A549 (cell line): ENCODE data around the gene AFG1L.

Experiments
- CHD4 ChIP-seq: fragments of 200-600 bp; sonication (generic); IDR thresholded peaks from 2 replicates; pipeline ENCODE4 v1.6.1; 2016; ENCODE audit warnings: antibody characterized with exemption, mild to moderate bottlenecking, borderline replicate concordance
- ESRRA ChIP-seq: fragments of 150-350 bp; IDR thresholded peaks from 2 replicates; pipeline ENCODE4 v1.6.1; 2014; ENCODE audit warnings: mild to moderate bottlenecking, low read length, borderline replicate concordance
- MYC ChIP-seq: IDR thresholded peaks from 2 replicates; pipeline ENCODE4 v1.6.1; 2012; ENCODE audit warnings: mild to moderate bottlenecking, inconsistent platforms, low read length, improper control_type of control experiment, borderline replicate concordance
- NPAS2 ChIP-seq: fragments of 250-450 bp; sonication (Bioruptor Pico); IDR thresholded peaks from 2 replicates; pipeline ENCODE4 v1.8.0; 2022; ENCODE audit warnings: mild to moderate bottlenecking, moderate library complexity, borderline replicate concordance
- POLR2A ChIP-seq: IDR thresholded peaks from 2 replicates; pipeline ENCODE4 v1.6.1; 2012; ENCODE audit warnings: mild to moderate bottlenecking, low read length
- RAD21 ChIP-seq, 2 experiments: fragments of >200 bp in 1 of 2; sonication (Bioruptor Twin) in 1 of 2; formaldehyde crosslinking in 1 of 2; IDR thresholded peaks in 1 of 2; conservative IDR thresholded peaks in 1 of 2; 2 replicates in 1 of 2; 3 replicates in 1 of 2; pipeline ENCODE4 v1.6.1; 2012 to 2018; ENCODE audit warnings: inconsistent platforms in 1 of 2
- TF ChIP-seq, protein P1 (sequence below): fragments of >200 bp; sonication (Bioruptor Twin); formaldehyde crosslinking; IDR thresholded peaks from 3 replicates; pipeline ENCODE4 v1.5.1; 2016
- TF ChIP-seq, protein P2 (sequence below): fragments of 250-450 bp; sonication (Bioruptor Pico); IDR thresholded peaks from 2 replicates; pipeline ENCODE4 v1.5.0; 2021; ENCODE audit warnings: mild to moderate bottlenecking, moderate library complexity, borderline replicate concordance

- TF ChIP-seq, protein P1, sequence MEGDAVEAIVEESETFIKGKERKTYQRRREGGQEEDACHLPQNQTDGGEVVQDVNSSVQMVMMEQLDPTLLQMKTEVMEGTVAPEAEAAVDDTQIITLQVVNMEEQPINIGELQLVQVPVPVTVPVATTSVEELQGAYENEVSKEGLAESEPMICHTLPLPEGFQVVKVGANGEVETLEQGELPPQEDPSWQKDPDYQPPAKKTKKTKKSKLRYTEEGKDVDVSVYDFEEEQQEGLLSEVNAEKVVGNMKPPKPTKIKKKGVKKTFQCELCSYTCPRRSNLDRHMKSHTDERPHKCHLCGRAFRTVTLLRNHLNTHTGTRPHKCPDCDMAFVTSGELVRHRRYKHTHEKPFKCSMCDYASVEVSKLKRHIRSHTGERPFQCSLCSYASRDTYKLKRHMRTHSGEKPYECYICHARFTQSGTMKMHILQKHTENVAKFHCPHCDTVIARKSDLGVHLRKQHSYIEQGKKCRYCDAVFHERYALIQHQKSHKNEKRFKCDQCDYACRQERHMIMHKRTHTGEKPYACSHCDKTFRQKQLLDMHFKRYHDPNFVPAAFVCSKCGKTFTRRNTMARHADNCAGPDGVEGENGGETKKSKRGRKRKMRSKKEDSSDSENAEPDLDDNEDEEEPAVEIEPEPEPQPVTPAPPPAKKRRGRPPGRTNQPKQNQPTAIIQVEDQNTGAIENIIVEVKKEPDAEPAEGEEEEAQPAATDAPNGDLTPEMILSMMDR = no peak
- no peak for TF ChIP-seq CHD4
- TF ChIP-seq, protein P2, sequence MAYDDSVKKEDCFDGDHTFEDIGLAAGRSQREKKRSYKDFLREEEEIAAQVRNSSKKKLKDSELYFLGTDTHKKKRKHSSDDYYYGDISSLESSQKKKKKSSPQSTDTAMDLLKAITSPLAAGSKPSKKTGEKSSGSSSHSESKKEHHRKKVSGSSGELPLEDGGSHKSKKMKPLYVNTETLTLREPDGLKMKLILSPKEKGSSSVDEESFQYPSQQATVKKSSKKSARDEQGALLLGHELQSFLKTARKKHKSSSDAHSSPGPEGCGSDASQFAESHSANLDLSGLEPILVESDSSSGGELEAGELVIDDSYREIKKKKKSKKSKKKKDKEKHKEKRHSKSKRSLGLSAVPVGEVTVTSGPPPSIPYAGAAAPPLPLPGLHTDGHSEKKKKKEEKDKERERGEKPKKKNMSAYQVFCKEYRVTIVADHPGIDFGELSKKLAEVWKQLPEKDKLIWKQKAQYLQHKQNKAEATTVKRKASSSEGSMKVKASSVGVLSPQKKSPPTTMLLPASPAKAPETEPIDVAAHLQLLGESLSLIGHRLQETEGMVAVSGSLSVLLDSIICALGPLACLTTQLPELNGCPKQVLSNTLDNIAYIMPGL (CRISPR knock-in tag) = no peak
- TF ChIP-seq ESRRA = no peak
- no peak for TF ChIP-seq MYC
- no peak for TF ChIP-seq NPAS2 (CRISPR knock-in tag)
- TF ChIP-seq RAD21 (conservative IDR thresholded peaks at IDR 0.05 in 1 of 2, IDR thresholded peaks at IDR 0.05 in 1 of 2) = no peak
- no peak for TF ChIP-seq POLR2A
Observed at GRCh38 chr6:108448481-108448880, 153.6 kb downstream of the AFG1L start.
